ENCODE measurements around the gene RASAL1.

DNA sequence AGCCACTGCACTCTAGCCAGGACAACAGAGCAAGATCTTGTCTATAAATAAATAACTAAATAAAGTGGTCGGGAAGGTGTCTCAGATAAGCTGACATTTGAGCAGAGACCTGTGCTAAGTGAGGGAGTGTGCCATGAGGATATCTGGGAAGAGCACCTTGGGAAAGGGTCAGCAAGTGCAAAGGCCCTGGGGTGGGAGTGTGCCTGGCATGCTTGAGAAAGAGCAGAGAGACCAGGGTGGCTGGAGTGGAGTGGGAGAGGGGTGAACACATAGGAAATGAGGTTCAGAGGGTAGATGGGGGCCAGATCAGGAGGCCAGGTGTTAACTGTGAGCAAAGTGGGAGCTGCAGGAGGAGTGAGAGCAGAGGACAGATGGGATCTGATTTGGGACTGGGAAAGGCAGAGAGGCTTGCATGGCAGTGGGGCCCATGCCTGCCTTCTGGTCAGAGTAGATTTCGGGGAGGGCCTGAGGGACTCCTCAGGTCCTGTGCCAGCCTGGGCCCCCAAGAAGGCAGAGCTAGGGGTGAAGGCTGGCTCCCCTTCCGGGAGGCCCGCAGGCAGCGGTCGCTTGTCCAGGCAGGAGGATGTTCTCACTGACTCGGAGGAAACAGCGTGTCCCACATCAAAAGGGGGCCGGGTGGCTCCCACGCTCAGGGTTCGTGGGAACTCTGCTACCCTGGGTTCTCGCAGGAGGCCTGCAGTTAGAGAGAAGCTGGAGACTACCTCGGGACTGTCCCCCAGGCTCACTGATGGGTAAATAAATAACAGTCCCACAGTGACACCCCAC, 46.4 kb downstream of the RASAL1 start:
- no peak for TF ChIP-seq POLR2A (IDR thresholded peaks at IDR 0.05)
- TF ChIP-seq, protein P1, sequence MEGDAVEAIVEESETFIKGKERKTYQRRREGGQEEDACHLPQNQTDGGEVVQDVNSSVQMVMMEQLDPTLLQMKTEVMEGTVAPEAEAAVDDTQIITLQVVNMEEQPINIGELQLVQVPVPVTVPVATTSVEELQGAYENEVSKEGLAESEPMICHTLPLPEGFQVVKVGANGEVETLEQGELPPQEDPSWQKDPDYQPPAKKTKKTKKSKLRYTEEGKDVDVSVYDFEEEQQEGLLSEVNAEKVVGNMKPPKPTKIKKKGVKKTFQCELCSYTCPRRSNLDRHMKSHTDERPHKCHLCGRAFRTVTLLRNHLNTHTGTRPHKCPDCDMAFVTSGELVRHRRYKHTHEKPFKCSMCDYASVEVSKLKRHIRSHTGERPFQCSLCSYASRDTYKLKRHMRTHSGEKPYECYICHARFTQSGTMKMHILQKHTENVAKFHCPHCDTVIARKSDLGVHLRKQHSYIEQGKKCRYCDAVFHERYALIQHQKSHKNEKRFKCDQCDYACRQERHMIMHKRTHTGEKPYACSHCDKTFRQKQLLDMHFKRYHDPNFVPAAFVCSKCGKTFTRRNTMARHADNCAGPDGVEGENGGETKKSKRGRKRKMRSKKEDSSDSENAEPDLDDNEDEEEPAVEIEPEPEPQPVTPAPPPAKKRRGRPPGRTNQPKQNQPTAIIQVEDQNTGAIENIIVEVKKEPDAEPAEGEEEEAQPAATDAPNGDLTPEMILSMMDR (IDR thresholded peaks at IDR 0.05): no peak

All from esophagus squamous epithelium (tissue), 4 donors.